MM.1S (cell line): Measurements from ENCODE around the gene BTBD9.

Source experiments
- EZH2 ChIP-seq: fragments of 300-600 bp; sonication (generic); optimal IDR thresholded peaks from 2 replicates; pipeline ENCODE3; 2017; ENCODE audit warnings: low read depth, mild to moderate bottlenecking, antibody characterized with exemption, low read length, mixed read lengths
- EZH2phosphoT487 ChIP-seq: fragments of 300-600 bp; sonication (generic); IDR thresholded peaks from 2 replicates; pipeline ENCODE4 v1.6.1; 2018; ENCODE audit warnings: antibody characterized with exemption, low read length
- TF ChIP-seq, protein P1 (sequence below): fragments of 300-600 bp; sonication (generic); IDR thresholded peaks from 2 replicates; pipeline ENCODE4 v1.5.1; 2016; ENCODE audit warnings: antibody characterized with exemption, low read length, mixed read lengths

DNA sequence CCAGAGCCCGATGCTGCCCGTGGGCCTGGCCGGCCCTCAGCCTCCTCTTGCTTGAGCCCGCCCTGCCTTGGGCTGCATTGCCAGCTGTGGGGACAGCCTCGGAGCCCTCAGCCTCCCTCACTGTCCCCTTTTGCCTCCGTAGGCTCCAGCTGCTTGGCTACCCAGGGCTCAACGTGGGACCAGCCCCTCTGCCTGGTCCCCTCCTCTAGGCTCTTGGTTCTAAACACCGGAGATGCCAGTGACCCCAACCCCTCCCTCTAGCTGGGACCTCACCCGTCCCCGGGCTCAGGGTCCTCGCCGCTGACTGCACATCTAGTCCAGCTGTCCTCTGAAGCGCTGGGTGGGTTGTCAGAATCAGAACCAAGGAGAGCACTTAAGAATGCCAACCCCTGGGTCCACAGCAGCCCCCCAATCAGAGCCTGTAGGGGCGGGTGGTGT, 475.0 kb downstream of the BTBD9 start:
- TF ChIP-seq, protein P1, sequence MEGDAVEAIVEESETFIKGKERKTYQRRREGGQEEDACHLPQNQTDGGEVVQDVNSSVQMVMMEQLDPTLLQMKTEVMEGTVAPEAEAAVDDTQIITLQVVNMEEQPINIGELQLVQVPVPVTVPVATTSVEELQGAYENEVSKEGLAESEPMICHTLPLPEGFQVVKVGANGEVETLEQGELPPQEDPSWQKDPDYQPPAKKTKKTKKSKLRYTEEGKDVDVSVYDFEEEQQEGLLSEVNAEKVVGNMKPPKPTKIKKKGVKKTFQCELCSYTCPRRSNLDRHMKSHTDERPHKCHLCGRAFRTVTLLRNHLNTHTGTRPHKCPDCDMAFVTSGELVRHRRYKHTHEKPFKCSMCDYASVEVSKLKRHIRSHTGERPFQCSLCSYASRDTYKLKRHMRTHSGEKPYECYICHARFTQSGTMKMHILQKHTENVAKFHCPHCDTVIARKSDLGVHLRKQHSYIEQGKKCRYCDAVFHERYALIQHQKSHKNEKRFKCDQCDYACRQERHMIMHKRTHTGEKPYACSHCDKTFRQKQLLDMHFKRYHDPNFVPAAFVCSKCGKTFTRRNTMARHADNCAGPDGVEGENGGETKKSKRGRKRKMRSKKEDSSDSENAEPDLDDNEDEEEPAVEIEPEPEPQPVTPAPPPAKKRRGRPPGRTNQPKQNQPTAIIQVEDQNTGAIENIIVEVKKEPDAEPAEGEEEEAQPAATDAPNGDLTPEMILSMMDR: no peak
- TF ChIP-seq EZH2 (no peak), EZH2phosphoT487 (no peak)
